T-cell (primary cell): ENCODE data around the gene SEMA3D. TPM values are rescaled to one million over a fixed set of nuclear protein-coding genes. Genes with fewer than 3 reads are reported as not detected.

Experiments
- ATAC-seq, 4 experiments: fragments of 200-7000 bp in 3 of 4; fragments of 150-1000 bp in 1 of 4; cut with Tn5 transposase; replicated peaks in 1 of 4; 1 replicate in 3 of 4; 2 replicates in 1 of 4; pipeline ENCODE4 v1.10.0; 2021; ENCODE audit warnings: moderate library complexity in 3 of 4, mild to moderate bottlenecking in 2 of 4, moderate number of reproducible peaks in 1 of 4
- CTCF ChIA-PET, 2 donors: fragments of 300-600 bp; sonication (Branson Sonifier 250); formaldehyde crosslinking; loops; one replicate each; lab custom pipeline; 2022; ENCODE audit warnings: antibody characterized with exemption in 2 of 2; lab: Charles Lee
- POLR2A ChIA-PET, 2 donors: fragments of 300-600 bp; sonication (Branson Sonifier 250); formaldehyde crosslinking; loops; one replicate each; lab custom pipeline; 2022; ENCODE audit warnings: antibody characterized with exemption in 2 of 2; lab: Charles Lee
- DNase-seq, 35 experiments: peaks; one replicate each; pipeline versions ENCODE4 v3.0.0 to v3.0.0-alpha.2; 2013 to 2023
- H3K27ac ChIP-seq: one replicate; pipeline ENCODE4 v1.5.1; 2013; ENCODE audit warnings: low read length
- H3K27me3 ChIP-seq, 2 experiments: replicated peaks in 1 of 2; 1 replicate in 1 of 2; 2 replicates in 1 of 2; pipeline versions ENCODE4 v1.6.1 to v1.7.0; 2013; ENCODE audit warnings: low read length in 1 of 2, mixed read lengths in 1 of 2; ENCODE audit not compliant: control insufficient read depth in 2 of 2, insufficient read depth in 2 of 2; ENCODE audit errors: extremely low read depth in 1 of 2
- H3K36me3 ChIP-seq, 2 donors: 1 replicate in 1 of 2; 2 replicates in 1 of 2; pipeline versions ENCODE4 v1.6.1 to v1.7.0; 2013; ENCODE audit warnings: low read length in 1 of 2; ENCODE audit not compliant: control insufficient read depth in 2 of 2, insufficient read depth in 1 of 2; ENCODE audit errors: extremely low read depth in 1 of 2
- H3K4me1 ChIP-seq, 2 experiments: 1 replicate in 1 of 2; 2 replicates in 1 of 2; pipeline versions ENCODE4 v1.6.1 to v1.7.0; 2013; ENCODE audit warnings: low read length in 2 of 2, mixed read lengths in 1 of 2; ENCODE audit not compliant: insufficient read depth in 2 of 2, control insufficient read depth in 1 of 2; ENCODE audit errors: extremely low read depth in 1 of 2
- H3K4me3 ChIP-seq, 2 donors: 1 replicate in 1 of 2; 2 replicates in 1 of 2; pipeline versions ENCODE4 v1.5.1 to v1.7.0; 2013; ENCODE audit warnings: mild to moderate bottlenecking in 2 of 2, low read length in 1 of 2, moderate library complexity in 1 of 2; ENCODE audit not compliant: control insufficient read depth in 1 of 2; ENCODE audit errors: extremely low read depth in 1 of 2
- H3K9me3 ChIP-seq: 2 replicates; pipeline ENCODE4 v1.7.0; 2013
- H3K27ac Mint-ChIP-seq, 2 donors: one replicate each; pipeline ENCODE4 v1.8.0; 2020 to 2021; ENCODE audit warnings: mild to moderate bottlenecking in 2 of 2, mixed read lengths in 2 of 2
- H3K27me3 Mint-ChIP-seq, 2 donors: one replicate each; pipeline ENCODE4 v1.8.0; 2021 to 2022; ENCODE audit warnings: mixed read lengths in 2 of 2
- H3K36me3 Mint-ChIP-seq: one replicate; pipeline ENCODE4 v1.8.0; 2021; ENCODE audit warnings: mixed read lengths
- H3K4me1 Mint-ChIP-seq, 3 donors: one replicate each; pipeline ENCODE4 v1.8.0; 2020 to 2022; ENCODE audit warnings: mixed read lengths in 3 of 3, mild to moderate bottlenecking in 1 of 3
- H3K4me3 Mint-ChIP-seq, 3 donors: one replicate each; pipeline ENCODE4 v1.8.0; 2020 to 2022; ENCODE audit warnings: mild to moderate bottlenecking in 3 of 3, mixed read lengths in 3 of 3, moderate library complexity in 3 of 3
- H3K9me3 Mint-ChIP-seq, 3 donors: one replicate each; pipeline ENCODE4 v1.8.0; 2020 to 2022; ENCODE audit warnings: mixed read lengths in 3 of 3
- WGBS: methylation state at CpG from one replicate; pipeline ENCODE4 v1.1.5; 2013; ENCODE audit warnings: missing lambda C conversion rate; ENCODE audit not compliant: insufficient coverage; 5-methylcytosine and 5-hydroxymethylcytosine counted together
- total RNA-seq, 35 experiments: library from RNA in 6 of 35; stranded (reverse) in 6 of 35; fragments of 120-200 nt in 1 of 35; gene quantifications; one replicate each; pipeline versions ENCODE4 v1.2.1 to v1.2.4 and lab custom pipeline; 2013 to 2026

SEMA3D gene
- total RNA-seq, 5 donors from 2014 or later (not counting 1 experiment from before 2014, with no cell fraction given) = 0.29 TPM; not detected in 4

DNA sequence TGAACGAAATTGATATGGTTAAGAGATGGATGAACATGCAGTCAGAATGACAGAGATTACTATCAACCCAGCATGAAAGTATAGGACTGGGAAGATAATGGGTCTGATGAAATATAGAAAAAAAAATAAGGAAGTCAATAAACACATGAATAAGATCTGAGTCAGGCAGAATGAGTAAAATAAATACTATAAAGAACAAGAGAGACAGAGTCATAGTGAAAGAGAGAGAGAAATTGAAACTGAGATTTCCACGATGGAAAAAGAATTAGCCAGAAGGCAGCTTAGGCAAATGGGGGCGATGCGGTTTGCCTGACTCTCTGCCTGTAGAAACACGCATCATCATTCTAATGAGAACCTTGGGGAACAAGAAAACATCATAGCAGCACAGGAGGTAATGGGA is 26.6 kb downstream of the SEMA3D start:
- H3K36me3 ChIP-seq = no peaks in the 10 kb centered on the region
- no peak overlapping the region for H3K27ac Mint-ChIP-seq
- no peaks in the 10 kb centered on the region for H3K36me3 Mint-ChIP-seq
- no peaks in the 10 kb centered on the region for H3K4me1 Mint-ChIP-seq
- WGBS = 72% methylated on average over 3 of the region's 5 CpGs
- no peaks in the 10 kb centered on the region for H3K9me3 ChIP-seq
- POLR2A ChIA-PET = no interaction called here
- H3K27me3 ChIP-seq = no peaks in the 10 kb centered on the region
- no peak overlapping the region for H3K4me3 Mint-ChIP-seq
- no peak overlapping the region for H3K27ac ChIP-seq
- H3K9me3 Mint-ChIP-seq = peaks cover 6 to 22% (median 11%) of the 10 kb centered on the region in 3 donors
- no peak for DNase-seq
- H3K27me3 Mint-ChIP-seq = no peaks in the 10 kb centered on the region
- no peak overlapping the region for H3K4me3 ChIP-seq
- CTCF ChIA-PET = no interaction called here
- ATAC-seq = no peak
- no peaks in the 10 kb centered on the region for H3K4me1 ChIP-seq

DNA sequence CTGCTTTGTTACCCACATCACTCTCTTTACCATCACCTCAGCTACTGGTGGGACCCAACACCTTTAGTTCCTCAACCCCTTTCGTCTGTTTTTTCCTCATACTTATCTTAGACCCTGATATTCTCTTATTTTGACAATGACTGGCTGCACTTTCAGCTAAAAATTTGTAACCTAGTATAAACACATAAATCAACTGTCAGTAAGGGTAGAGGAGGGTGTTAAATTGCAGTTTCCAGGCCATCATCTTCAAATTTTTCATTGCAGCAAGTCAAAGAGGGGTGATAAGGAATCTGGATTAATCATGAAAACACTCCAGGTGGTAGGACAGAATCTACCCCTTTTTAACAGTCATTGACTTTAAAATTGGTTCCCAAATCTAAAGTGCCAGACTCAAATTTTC is 27.9 kb downstream of the SEMA3D start:
- Mint-ChIP-seq H3K36me3 (no peaks in the 10 kb centered on the region), H3K4me1 (no peaks in the 10 kb centered on the region)

DNA sequence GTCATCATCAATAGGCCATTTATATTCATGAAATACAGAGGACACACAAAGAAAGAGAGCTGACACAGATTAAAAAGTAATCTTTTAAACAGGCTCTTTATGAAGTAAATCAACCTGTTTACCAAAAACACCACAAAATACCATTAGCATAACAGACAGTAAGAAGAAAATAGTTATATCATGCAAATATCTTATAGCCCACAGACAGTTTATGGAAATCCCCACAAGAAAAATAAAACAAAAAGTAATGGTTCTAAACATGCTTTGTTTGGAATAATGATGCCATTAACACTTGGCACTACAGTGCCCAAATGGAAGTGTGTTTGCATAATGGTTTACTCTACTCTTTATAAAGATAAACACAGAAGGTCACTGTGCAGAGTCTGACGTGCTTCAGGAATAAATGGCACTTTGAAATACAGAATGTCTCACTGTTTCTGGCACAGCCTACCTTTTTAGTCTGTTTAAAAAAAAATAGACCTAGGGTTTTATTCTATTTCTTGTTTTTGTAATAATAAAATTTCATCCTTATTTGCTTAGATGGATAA is 30.1 kb downstream of the SEMA3D start:
- no peak overlapping the region for H3K4me3 Mint-ChIP-seq
- no peaks in the 10 kb centered on the region for H3K36me3 Mint-ChIP-seq
- no peaks in the 10 kb centered on the region for H3K4me1 Mint-ChIP-seq
- H3K9me3 ChIP-seq = no peaks in the 10 kb centered on the region
- H3K27me3 ChIP-seq = no peaks in the 10 kb centered on the region
- no peaks in the 10 kb centered on the region for H3K4me1 ChIP-seq
- ATAC-seq = no peak
- H3K9me3 Mint-ChIP-seq = peaks cover 6 to 18% (median 11%) of the 10 kb centered on the region in 3 donors
- no peak overlapping the region for H3K27ac Mint-ChIP-seq
- H3K27me3 Mint-ChIP-seq = no peaks in the 10 kb centered on the region
- ChIA-PET CTCF (no interaction called here), POLR2A (no interaction called here)
- DNase-seq = no peak
- no peak overlapping the region for H3K27ac ChIP-seq
- H3K4me3 ChIP-seq = no peak overlapping the region
- no CpG with 5 or more reads among the region's 1 CpG for WGBS
- H3K36me3 ChIP-seq = no peaks in the 10 kb centered on the region

More for the DNA sequence above, 27.9 kb downstream of the SEMA3D start:
- H3K27me3 Mint-ChIP-seq = no peaks in the 10 kb centered on the region
- no peak overlapping the region for H3K4me3 Mint-ChIP-seq
- Histone ChIP-seq H3K4me1 (no peaks in the 10 kb centered on the region), H3K9me3 (no peaks in the 10 kb centered on the region), H3K27me3 (no peaks in the 10 kb centered on the region), H3K27ac (no peak overlapping the region), H3K36me3 (no peaks in the 10 kb centered on the region), H3K4me3 (no peak overlapping the region)
- no CpG with 5 or more reads among the region's 1 CpG for WGBS
- peaks cover 6 to 22% (median 11%) of the 10 kb centered on the region in 3 donors for H3K9me3 Mint-ChIP-seq
- ATAC-seq = no peak
- no peak for DNase-seq
- ChIA-PET CTCF (no interaction called here), POLR2A (no interaction called here)
- no peak overlapping the region for H3K27ac Mint-ChIP-seq

DNA sequence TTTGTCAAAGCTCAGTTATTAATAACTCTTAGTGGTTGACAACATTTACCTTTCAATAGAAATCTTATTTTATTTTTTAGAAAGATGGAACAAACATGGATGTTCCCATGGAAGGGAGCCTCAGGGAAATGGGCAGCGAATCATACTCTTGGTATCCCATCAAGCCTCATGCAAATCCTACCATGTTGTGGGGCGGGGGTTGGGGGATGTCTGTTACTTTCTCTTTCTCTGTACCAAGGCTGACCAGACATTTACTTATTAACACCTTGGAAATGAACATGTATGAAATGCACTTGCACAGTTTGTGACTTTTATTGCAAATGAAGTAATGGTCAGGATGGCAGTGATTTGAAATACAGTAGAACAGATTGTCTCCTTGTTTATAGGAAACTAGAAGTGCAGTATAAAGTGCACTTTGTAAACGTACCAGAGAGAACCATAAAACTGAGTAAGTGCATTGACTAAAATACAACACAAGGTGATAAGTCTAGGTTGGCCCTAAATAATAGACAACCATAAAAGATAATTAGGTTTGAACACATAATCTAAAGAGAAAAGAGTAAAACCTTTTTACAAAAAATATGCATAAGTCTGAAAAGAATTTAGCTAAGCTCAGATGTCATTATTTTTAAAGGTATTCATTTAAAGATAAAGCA is 32.4 kb downstream of the SEMA3D start:
- Mint-ChIP-seq H3K4me1 (no peaks in the 10 kb centered on the region), H3K27ac (no peak overlapping the region), H3K27me3 (no peaks in the 10 kb centered on the region), H3K36me3 (no peaks in the 10 kb centered on the region), H3K9me3 (peaks cover 6 to 15% (median 11%) of the 10 kb centered on the region in 3 donors), H3K4me3 (no peak overlapping the region)
- DNase-seq = no peak
- Histone ChIP-seq H3K36me3 (no peaks in the 10 kb centered on the region), H3K9me3 (no peaks in the 10 kb centered on the region), H3K27me3 (no peaks in the 10 kb centered on the region), H3K27ac (no peak overlapping the region), H3K4me3 (no peak overlapping the region), H3K4me1 (no peaks in the 10 kb centered on the region)
- no peak for ATAC-seq
- ChIA-PET CTCF (no interaction called here), POLR2A (no interaction called here)
- WGBS = no CpG with 5 or more reads among the region's 3 CpGs

DNA sequence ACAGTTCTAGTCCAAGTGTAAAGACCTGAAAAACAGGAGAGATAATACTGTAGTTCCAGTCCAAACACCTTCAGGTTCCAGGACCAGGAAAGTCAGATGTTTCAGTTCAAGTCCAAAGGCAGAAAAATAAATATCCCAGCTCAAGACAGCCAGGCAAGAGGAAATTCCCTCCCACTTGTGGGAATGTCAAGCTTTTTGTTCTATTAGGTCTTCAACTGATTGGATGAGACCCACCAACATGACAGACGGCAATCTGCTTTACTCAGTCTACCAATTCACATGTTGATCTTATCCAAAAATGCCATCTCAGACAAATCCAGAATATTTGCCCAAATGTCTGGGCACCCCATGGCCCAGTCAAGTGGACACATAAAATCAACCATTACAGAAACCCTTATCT is 33.1 kb downstream of the SEMA3D start:
- Histone ChIP-seq H3K4me1 (no peaks in the 10 kb centered on the region), H3K36me3 (no peaks in the 10 kb centered on the region), H3K4me3 (no peak overlapping the region), H3K9me3 (no peaks in the 10 kb centered on the region), H3K27me3 (no peaks in the 10 kb centered on the region), H3K27ac (no peak overlapping the region)
- Mint-ChIP-seq H3K27ac (no peak overlapping the region), H3K9me3 (peaks cover 3 to 8% (median 8%) of the 10 kb centered on the region in 3 donors), H3K27me3 (no peaks in the 10 kb centered on the region), H3K4me3 (no peak overlapping the region), H3K4me1 (no peaks in the 10 kb centered on the region), H3K36me3 (no peaks in the 10 kb centered on the region)
- no peak for ATAC-seq
- 100% methylated on average over 1 of the region's 1 CpG for WGBS
- no peak for DNase-seq
- ChIA-PET POLR2A (no interaction called here), CTCF (no interaction called here)

DNA sequence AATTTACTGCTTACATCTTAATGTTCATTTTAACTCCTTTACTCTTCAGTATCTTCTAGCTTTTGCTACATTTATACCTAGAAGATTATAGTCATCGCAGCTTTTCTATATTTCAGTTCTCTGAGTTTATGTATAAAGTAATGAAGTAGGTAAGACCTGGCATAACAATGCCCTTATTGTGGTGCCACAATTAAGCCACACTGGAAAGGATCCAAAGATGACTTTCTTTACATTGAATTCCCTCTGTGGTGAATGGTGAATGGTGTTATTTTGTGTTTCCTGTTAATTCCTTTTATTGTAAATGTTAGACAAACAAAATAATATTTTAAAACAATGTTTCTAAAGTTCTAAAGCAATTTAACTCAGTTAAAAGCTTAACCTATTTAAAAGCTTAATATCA is 36.2 kb downstream of the SEMA3D start:
- no peak overlapping the region for H3K27ac Mint-ChIP-seq
- ChIA-PET CTCF (no interaction called here), POLR2A (no interaction called here)
- no peaks in the 10 kb centered on the region for H3K4me1 Mint-ChIP-seq
- H3K4me3 Mint-ChIP-seq = no peak overlapping the region
- ATAC-seq (no peak), DNase-seq (no peak)
- Histone ChIP-seq H3K9me3 (no peaks in the 10 kb centered on the region), H3K27ac (no peak overlapping the region), H3K4me3 (no peak overlapping the region), H3K27me3 (no peaks in the 10 kb centered on the region), H3K4me1 (no peaks in the 10 kb centered on the region), H3K36me3 (no peaks in the 10 kb centered on the region)
- H3K27me3 Mint-ChIP-seq = no peaks in the 10 kb centered on the region
- no peaks in the 10 kb centered on the region for H3K36me3 Mint-ChIP-seq
- H3K9me3 Mint-ChIP-seq = peaks cover 0 to 2% (median 0%) of the 10 kb centered on the region in 3 donors
- WGBS = no CpG with 5 or more reads among the region's 1 CpG
